ENCODE measurements around the gene C17orf107. TPM values are rescaled to one million over a fixed set of nuclear protein-coding genes. Genes with fewer than 3 reads are reported as not detected.
A peak's percentile ranks its signal among the peaks of the same experiment; 100 is the strongest.

The C17orf107 gene
- total and polyA plus RNA-seq, 9 donors = 1.1 to 11.8 (median 7.4) TPM

GRCh38 chr17:4887581-4887980 lies 11.8 kb upstream of the C17orf107 start:
- Histone ChIP-seq H3K36me3 (no peaks in the 10 kb centered on the region), H3K4me3 (no peak overlapping the region), H3K27ac (no peak overlapping the region), H3K9me3 (no peaks in the 10 kb centered on the region), H3K27me3 (no peaks in the 10 kb centered on the region), H3K4me1 (ENCODE audit: insufficient read depth) (no peaks in the 10 kb centered on the region)
- intact Hi-C loops (cut with DNase I) = loop anchor here in 2 of 4 donors (5.0 kb wide), 2 partner anchors 45 to 100 kb away; partner anchors contain the start of genes GLTPD2 (in 1 of the 2) and VMO1 (in 1 of the 2)
- no peak for DNase-seq
- TF ChIP-seq CTCF (IDR thresholded peaks at IDR 0.05) = no peak
- TF ChIP-seq POLR2A (IDR thresholded peaks at IDR 0.05) = no peak
- no peak for TF ChIP-seq EP300 (IDR thresholded peaks at IDR 0.05)
- WGBS, 3 donors = 85 to 89% (median 86%) methylated on average over 18 of the region's 18 CpGs

GRCh38 chr17:4891411-4892410 lies 7.6 kb upstream of the C17orf107 start:
- H3K4me3 ChIP-seq = no peak overlapping the region
- peak in 1 of 5 donors; percentile 34 for DNase-seq
- no peaks in the 10 kb centered on the region for H3K4me1 ChIP-seq (ENCODE audit: insufficient read depth)
- 86 to 92% (median 90%) methylated on average over 42 of the region's 42 CpGs for WGBS, 3 donors
- no peaks in the 10 kb centered on the region for H3K9me3 ChIP-seq
- no peaks in the 10 kb centered on the region for H3K27me3 ChIP-seq
- no peak for TF ChIP-seq CTCF (IDR thresholded peaks at IDR 0.05)
- no peak for TF ChIP-seq EP300 (IDR thresholded peaks at IDR 0.05)
- TF ChIP-seq POLR2A (IDR thresholded peaks at IDR 0.05) = no peak
- H3K27ac ChIP-seq = no peak overlapping the region
- H3K36me3 ChIP-seq = no peaks in the 10 kb centered on the region
- intact Hi-C loops (cut with DNase I) = loop anchor here in 1 of 4 donors (2.0 kb wide), 1 partner anchor 103 kb away; the partner anchor contains the start of gene GLTPD2

DNA sequence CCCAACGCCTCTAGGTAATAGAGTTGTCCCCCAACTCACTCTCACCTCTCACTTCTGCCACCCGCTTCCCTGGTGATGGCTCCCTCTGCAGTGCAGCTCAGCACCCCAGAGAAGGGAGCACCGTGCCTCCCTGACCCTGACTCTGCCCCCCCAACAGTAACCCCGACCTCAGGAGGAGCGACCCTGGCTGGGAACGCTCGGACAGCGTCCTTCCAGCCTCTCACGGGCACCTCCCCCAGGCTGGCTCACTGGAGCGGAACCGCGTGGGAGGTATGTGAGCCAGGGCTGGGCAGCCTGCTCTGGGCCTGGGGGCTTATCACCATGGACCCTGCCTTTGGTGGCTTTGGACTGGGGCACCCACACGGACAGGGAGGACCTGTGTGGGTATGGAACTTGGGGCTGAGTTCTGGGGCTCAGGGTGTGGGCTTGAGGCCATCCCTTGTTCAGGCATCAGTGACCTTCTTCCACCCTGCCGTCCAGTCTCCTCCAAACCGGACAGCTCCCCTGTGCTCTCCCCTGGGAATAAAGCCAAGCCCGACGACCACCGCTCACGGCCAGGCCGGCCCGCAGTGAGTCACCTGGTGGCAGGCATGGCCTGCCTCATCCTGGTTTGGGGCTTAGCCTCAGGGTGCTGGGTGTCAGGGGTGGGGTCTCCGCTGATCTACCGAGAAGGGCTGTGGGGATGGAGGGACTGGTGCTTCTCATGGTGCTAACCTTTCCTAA lies 6.7 kb upstream of the C17orf107 start:
- no peaks in the 10 kb centered on the region for H3K4me1 ChIP-seq (ENCODE audit: insufficient read depth)
- no peaks in the 10 kb centered on the region for H3K9me3 ChIP-seq
- H3K27me3 ChIP-seq = no peaks in the 10 kb centered on the region
- no peak for TF ChIP-seq CTCF (IDR thresholded peaks at IDR 0.05)
- no peak for TF ChIP-seq POLR2A (IDR thresholded peaks at IDR 0.05)
- TF ChIP-seq EP300 (IDR thresholded peaks at IDR 0.05) = no peak
- H3K27ac ChIP-seq = no peak overlapping the region
- intact Hi-C loops (cut with DNase I) = no loop called here
- H3K4me3 ChIP-seq = no peak overlapping the region
- no peaks in the 10 kb centered on the region for H3K36me3 ChIP-seq
- 65 to 70% (median 66%) methylated on average over 23 of the region's 23 CpGs for WGBS, 3 donors
- DNase-seq = peak in 1 of 5 donors; percentile 22

DNA sequence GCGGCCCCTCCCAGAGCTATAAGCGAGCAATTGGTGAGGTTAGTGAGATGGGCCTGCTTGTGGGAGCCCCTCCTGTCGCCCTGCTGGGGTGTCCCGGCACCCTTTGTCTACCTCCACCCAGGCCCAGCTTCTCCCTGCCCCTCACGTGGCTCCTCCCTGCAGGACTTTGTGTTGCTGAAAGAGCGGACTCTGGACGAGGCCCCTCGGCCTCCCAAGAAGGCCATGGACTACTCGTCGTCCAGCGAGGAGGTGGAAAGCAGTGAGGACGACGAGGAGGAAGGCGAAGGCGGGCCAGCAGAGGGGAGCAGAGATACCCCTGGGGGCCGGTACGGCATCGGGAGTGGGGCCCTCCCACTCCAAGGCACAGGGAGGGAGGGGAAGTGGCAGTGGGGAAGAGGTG lies 6.1 kb upstream of the C17orf107 start:
- TF ChIP-seq EP300 (IDR thresholded peaks at IDR 0.05) (no peak), POLR2A (IDR thresholded peaks at IDR 0.05) (no peak), CTCF (IDR thresholded peaks at IDR 0.05) (no peak)
- 82 to 84% (median 82%) methylated on average over 18 of the region's 18 CpGs for WGBS, 3 donors
- intact Hi-C loops (cut with DNase I) = no loop called here
- Histone ChIP-seq H3K36me3 (no peaks in the 10 kb centered on the region), H3K9me3 (no peaks in the 10 kb centered on the region), H3K27ac (no peak overlapping the region), H3K4me3 (no peak overlapping the region), H3K27me3 (no peaks in the 10 kb centered on the region), H3K4me1 (ENCODE audit: insufficient read depth) (no peaks in the 10 kb centered on the region)
- no peak for DNase-seq
